GM12878 (cell line): ENCODE results near the gene PLEKHM1. TPM values are rescaled to one million over a fixed set of nuclear protein-coding genes. Genes with fewer than 3 reads are reported as not detected.
"Not testable (repeated sequence)": the region's sequence is repeated elsewhere in the genome, so short reads cannot be mapped to it uniquely, and the experiment has no call there.

ENCODE experiments used
- ATAC-seq: fragments of 200-7000 bp; cut with Tn5 transposase; 3 replicates; pipeline ENCODE4 v1.9.1; 2020; ENCODE audit warnings: mild to moderate bottlenecking, moderate library complexity
- BruUV-seq: library from RNA; stranded (reverse); fragments of 400-500 nt; replicated peaks from 2 replicates; lab custom pipeline; 2021; lab: Mats Ljungman, UMichigan
- CTCF ChIA-PET: fragments of 300-600 bp; sonication (Branson Sonifier 250); formaldehyde crosslinking; extraction: SDS; loops from one replicate; lab custom pipeline; 2021; ENCODE audit warnings: inconsistent platforms; lab: Yijun Ruan, JAX
- POLR2A ChIA-PET: fragments of 350-600 bp; formaldehyde crosslinking; extraction: SDS; loops from one replicate; lab custom pipeline; 2021; ENCODE audit warnings: inconsistent platforms; lab: Charles Lee
- RAD21 ChIA-PET: fragments of 300-600 bp; sonication (Branson Sonifier 250); formaldehyde crosslinking; loops from one replicate; lab custom pipeline; 2023; ENCODE audit warnings: antibody characterized with exemption; ENCODE audit not compliant: unreplicated experiment; lab: Charles Lee
- SMC1A ChIA-PET: fragments of 300-600 bp; sonication (Branson Sonifier 250); formaldehyde crosslinking; loops from one replicate; lab custom pipeline; 2023; ENCODE audit not compliant: unreplicated experiment, uncharacterized antibody; lab: Charles Lee
- DNase-seq: peaks from one replicate; pipeline ENCODE4 v3.0.0-alpha.2; 2011; ENCODE audit warnings: low read depth, low spot score
- FAIRE-seq: peaks from 3 replicates; lab custom pipeline; 2011; peaks lifted over from hg19 to GRCh38; lab: Jason Lieb, UNC
- H2AFZ ChIP-seq: 2 replicates; pipeline ENCODE4 v1.6.0; 2011; ENCODE audit warnings: low read depth, low read length, control low read depth; ENCODE audit not compliant: control insufficient read depth
- H3K27ac ChIP-seq: 2 replicates; pipeline ENCODE4 v1.5.1; 2011; ENCODE audit warnings: control low read depth; ENCODE audit not compliant: control insufficient read depth, insufficient read depth
- H3K27me3 ChIP-seq, 2 experiments: replicated peaks in 1 of 2; 2 replicates each; pipeline versions ENCODE4 v1.6.0 to v1.6.1; 2011; ENCODE audit warnings: low read length in 1 of 2; ENCODE audit not compliant: control insufficient read depth in 2 of 2, insufficient read depth in 2 of 2
- H3K36me3 ChIP-seq, 2 experiments: 2 replicates each; pipeline ENCODE4 v1.5.1; 2011; ENCODE audit warnings: low read length in 1 of 2; ENCODE audit not compliant: control insufficient read depth in 2 of 2, insufficient read depth in 2 of 2
- H3K4me1 ChIP-seq: 2 replicates; pipeline ENCODE4 v1.6.1; 2011; ENCODE audit warnings: mild to moderate bottlenecking, low read length, moderate library complexity, mixed read lengths; ENCODE audit not compliant: control insufficient read depth, insufficient read depth
- H3K4me2 ChIP-seq: 2 replicates; pipeline ENCODE4 v1.6.0; 2011; ENCODE audit warnings: control low read depth; ENCODE audit not compliant: control insufficient read depth, insufficient read depth
- H3K4me3 ChIP-seq: fragments of 200-600 bp; sonication (generic); 2 replicates; pipeline ENCODE4 v1.5.1; 2016
- H3K79me2 ChIP-seq: 2 replicates; pipeline ENCODE4 v1.6.0; 2011; ENCODE audit warnings: low read length; ENCODE audit not compliant: control insufficient read depth, insufficient read depth
- H3K9ac ChIP-seq: 2 replicates; pipeline ENCODE4 v1.8.0; 2011; ENCODE audit warnings: low read length, control low read depth, mixed read lengths; ENCODE audit not compliant: control insufficient read depth, insufficient read depth
- H3K9me3 ChIP-seq: replicated peaks from 3 replicates; pipeline ENCODE4 v1.5.1; 2011; ENCODE audit warnings: mild to moderate bottlenecking, low read length; ENCODE audit not compliant: control insufficient read depth, insufficient read depth
- H4K20me1 ChIP-seq: 2 replicates; pipeline ENCODE4 v1.6.0; 2011; ENCODE audit not compliant: control insufficient read depth, insufficient read depth
- WGBS: methylation state at CpG from one replicate; pipeline ENCODE4 v1.1.6; 2016; ENCODE audit warnings: low lambda C conversion rate; ENCODE audit not compliant: insufficient replicate concordance, insufficient coverage; ENCODE audit errors: missing lambda C conversion rate; 5-methylcytosine and 5-hydroxymethylcytosine counted together
- in situ Hi-C: fragments of 300-500 bp; cut with MboI; formaldehyde crosslinking; loops from 9 replicates; pipeline ENCODE4 v1.14.3; 2018; ENCODE audit warnings: mixed read lengths
- intact Hi-C: fragments of 100-400 bp; cut with micrococcal nuclease; formaldehyde crosslinking; loops from one replicate; pipeline ENCODE4 v1.14.2; 2022; ENCODE audit not compliant: unreplicated experiment
- polyA plus RNA-seq, 11 experiments: library from polyadenylated mRNA; depleted of rRNA in 4 of 11; unstranded in 6 of 11; stranded (reverse) in 5 of 11; fragments of >200 nt; fragmentation: Nextera tagmentation in 4 of 11; fragmentation: Illumina TruSeq in 1 of 11; extraction: Ambion mirVana in 4 of 11; extraction: Trizol in 1 of 11; gene quantifications; 1 replicate in 1 of 11; 2 replicates in 10 of 11; pipeline versions ENCODE4 v1.2.1 to v1.2.3, GENCODE V29; 2011 to 2016; ENCODE audit warnings: inconsistent platforms in 2 of 11, missing spikeins in 2 of 11, low read depth in 1 of 11
- total RNA-seq, 4 experiments: library from RNA; depleted of rRNA in 3 of 4; stranded (reverse); fragments of >200 nt in 3 of 4; fragmentation: Illumina TruSeq in 1 of 4; extraction: Trizol in 1 of 4; gene quantifications; 2 replicates each; pipeline versions ENCODE4 v1.2.1 to v1.2.3, GENCODE V29; 2013 to 2021

PLEKHM1 gene
- total and polyA plus RNA-seq, 10 of the 15 experiments (the other 5 are each of a cell fraction or from before 2014, with no cell fraction given): 0.21 to 27.8 (median 9.4) TPM

DNA sequence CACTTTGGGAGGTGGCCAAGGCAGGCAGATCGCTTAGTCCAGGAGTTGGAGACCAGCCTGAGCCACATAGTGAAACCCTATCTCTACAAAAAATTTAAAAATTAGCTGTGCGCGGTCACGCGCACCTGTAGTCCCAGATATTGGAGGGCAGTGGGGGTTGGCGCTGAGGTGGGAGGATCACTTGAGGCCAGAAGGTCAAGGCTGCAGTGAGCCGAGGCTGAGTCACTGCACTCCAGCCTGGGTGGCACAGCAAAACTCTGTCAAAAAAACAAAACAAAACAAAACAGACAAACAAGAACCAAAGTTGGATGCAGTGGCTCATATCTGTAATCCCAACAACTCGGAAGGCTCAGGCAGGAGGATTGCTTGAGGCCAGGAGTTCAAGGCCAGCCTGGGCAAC is 6.9 kb upstream of the PLEKHM1 start:
- in situ Hi-C loops, BruUV-seq, H3K27ac ChIP-seq, H3K9ac ChIP-seq, H3K27me3 ChIP-seq, H3K9me3 ChIP-seq, ATAC-seq, H3K4me3 ChIP-seq, SMC1A ChIA-PET, H3K36me3 ChIP-seq, H3K4me2 ChIP-seq, RAD21 ChIA-PET, H3K4me1 ChIP-seq, CTCF ChIA-PET, POLR2A ChIA-PET, H3K79me2 ChIP-seq, DNase-seq, H4K20me1 ChIP-seq, H2AFZ ChIP-seq, FAIRE-seq: not testable (repeated sequence)
- intact Hi-C loops: loop anchor here (10.0 kb wide), 1 partner anchor 63 kb away; the partner anchor contains the start of gene ARHGAP27
- 89% methylated on average over 7 of the region's 8 CpGs for WGBS

DNA sequence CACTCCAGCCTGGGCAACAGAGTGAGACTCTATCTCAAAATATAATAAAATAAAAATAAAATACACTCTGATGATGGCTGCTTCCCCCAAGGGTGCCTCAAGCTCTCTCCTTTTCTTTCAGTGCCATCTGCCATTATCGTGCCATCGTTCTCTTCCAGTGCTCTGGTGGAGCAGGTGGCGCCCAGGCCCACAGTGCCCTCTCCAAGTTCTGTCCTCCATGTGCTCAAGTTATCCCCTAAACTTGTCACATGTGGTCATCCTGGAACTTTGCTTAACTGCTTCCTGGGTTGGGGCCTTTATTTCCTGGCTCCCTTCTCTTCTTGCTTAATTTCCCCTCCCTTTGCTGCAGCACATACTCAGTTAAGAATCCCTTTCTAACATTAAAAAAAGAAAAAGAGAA is 6.0 kb upstream of the PLEKHM1 start:
- POLR2A ChIA-PET: not testable (repeated sequence)
- WGBS: 98% methylated on average over 3 of the region's 3 CpGs

DNA sequence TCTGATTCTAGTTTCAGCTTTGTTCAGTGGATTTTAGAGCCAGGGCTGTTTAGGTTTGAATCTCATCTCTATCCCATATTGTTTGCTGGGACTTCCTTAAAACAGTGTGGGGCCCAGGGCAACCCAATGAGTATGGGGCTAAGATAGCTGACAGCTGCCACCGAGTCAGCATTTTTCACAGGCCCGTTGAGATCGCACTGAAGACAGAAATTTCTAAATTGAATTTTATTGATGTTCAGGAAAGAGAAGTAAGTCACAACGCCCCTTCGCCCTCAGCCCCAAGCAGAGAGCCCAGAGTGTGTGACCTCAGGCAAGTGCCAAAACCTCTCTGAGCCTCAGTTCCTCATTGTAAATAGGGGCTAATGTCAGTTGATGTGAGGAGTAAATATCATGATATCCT is 4.0 kb upstream of the PLEKHM1 start:
- 59% methylated on average over 5 of the region's 5 CpGs for WGBS
- H4K20me1 ChIP-seq, H3K36me3 ChIP-seq, POLR2A ChIA-PET, SMC1A ChIA-PET, RAD21 ChIA-PET, H3K9ac ChIP-seq, DNase-seq, FAIRE-seq, in situ Hi-C loops, H3K4me2 ChIP-seq, H3K4me3 ChIP-seq, BruUV-seq, H3K27me3 ChIP-seq, CTCF ChIA-PET, H3K4me1 ChIP-seq, H3K79me2 ChIP-seq, H3K9me3 ChIP-seq, H3K27ac ChIP-seq, ATAC-seq, H2AFZ ChIP-seq: not testable (repeated sequence)
- intact Hi-C loops: loop anchor here (10.0 kb wide), 1 partner anchor 60 kb away; the partner anchor contains the start of gene ARHGAP27

More for the DNA sequence above, 6.0 kb upstream of the PLEKHM1 start:
- CTCF ChIA-PET, BruUV-seq, H2AFZ ChIP-seq, RAD21 ChIA-PET, H3K79me2 ChIP-seq, H3K36me3 ChIP-seq, H3K4me1 ChIP-seq, H3K9me3 ChIP-seq, FAIRE-seq, H3K4me3 ChIP-seq, DNase-seq, ATAC-seq, H3K27ac ChIP-seq, H3K4me2 ChIP-seq, SMC1A ChIA-PET, H4K20me1 ChIP-seq, H3K9ac ChIP-seq, H3K27me3 ChIP-seq, in situ Hi-C loops: not testable (repeated sequence)
- intact Hi-C loops: loop anchor here (10.0 kb wide), 1 partner anchor 62 kb away; the partner anchor contains the start of gene ARHGAP27

DNA sequence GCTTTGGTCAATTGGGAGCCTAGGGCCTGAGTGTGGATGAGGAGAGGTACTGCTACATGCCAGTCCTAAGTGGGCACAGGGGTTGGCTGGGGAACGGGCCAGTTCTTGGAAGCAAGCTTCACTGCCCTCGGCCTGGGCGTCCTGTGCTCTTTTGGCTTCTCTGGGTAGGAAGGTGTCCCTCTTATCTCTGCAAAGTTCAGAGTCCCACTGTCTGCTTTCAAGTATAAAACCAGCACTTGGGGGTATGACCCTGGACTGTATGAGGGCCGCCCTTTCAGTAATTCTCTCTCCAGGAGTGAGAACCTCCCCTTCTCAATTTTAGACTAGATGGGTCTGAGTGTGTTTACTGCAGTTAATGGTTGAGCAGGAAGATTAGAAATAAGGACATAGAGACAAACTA is 1.6 kb upstream of the PLEKHM1 start:
- WGBS: 84% methylated on average over 4 of the region's 4 CpGs
- BruUV-seq, CTCF ChIA-PET, ATAC-seq, in situ Hi-C loops, H3K9ac ChIP-seq, RAD21 ChIA-PET, H3K9me3 ChIP-seq, H2AFZ ChIP-seq, DNase-seq, H4K20me1 ChIP-seq, H3K4me1 ChIP-seq, H3K36me3 ChIP-seq, H3K27ac ChIP-seq, FAIRE-seq, H3K79me2 ChIP-seq, SMC1A ChIA-PET, H3K27me3 ChIP-seq, H3K4me3 ChIP-seq, H3K4me2 ChIP-seq: not testable (repeated sequence)
- intact Hi-C loops: loop anchor here (10.0 kb wide), 1 partner anchor 57 kb away; the partner anchor contains the start of gene ARHGAP27
- POLR2A ChIA-PET: interaction anchor here (0.7 kb wide), 1 partner anchor 339 kb away, joined by 6 read pairs; no protein-coding TSS in a partner anchor
